ENCODE data around the gene MOB2.

Gene MOB2

DNA sequence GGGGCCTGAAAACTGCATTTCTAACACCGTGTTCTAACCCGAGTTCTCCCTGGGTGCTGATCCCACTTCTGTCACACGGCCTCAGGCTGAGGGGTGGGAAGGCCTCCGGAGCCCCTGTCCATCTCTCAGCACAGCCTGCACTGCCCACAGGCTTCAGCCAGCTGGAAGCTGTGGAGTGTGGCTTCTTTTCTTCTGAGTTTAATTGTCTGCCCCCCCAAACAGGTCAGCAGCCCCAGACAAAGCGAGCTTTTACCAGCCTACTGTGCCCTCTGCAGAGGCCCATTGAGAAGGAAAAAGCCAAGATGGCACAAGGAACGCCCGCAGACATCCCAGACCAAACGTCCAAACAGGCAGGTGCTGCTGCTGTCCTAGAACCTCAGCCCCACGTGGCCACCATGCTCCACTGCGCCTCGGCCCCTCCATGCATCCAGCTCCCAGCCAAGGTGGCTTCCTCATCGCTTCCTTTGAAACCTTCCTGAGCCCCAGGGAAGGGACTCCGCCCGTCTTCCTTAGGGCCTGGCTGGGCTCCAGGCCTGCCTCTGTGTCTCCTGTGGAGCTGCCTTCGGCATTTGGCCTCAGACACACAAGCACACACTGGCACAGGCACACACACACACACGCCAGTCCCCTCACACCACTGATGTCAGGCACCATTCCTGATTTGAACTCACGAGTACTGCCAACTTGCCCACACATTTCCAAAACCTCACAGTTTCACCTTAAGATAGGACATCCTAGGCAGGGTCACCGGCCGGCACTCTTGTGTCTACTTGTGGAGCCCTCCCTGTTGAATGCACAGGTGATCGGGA, 1.7 kb downstream of the MOB2 start:
- no peak for DNase-seq

- no peak for DNase-seq
Measured at GRCh38 chr11:1484061-1484671, 2.4 kb downstream of the MOB2 start.

- DNase-seq, result no peak
Measured at GRCh38 chr11:1483445-1483961, 3.1 kb downstream of the MOB2 start.

GRCh38 chr11:1482581-1483444, 3.8 kb downstream of the MOB2 start:
- DNase-seq, result no peak

GRCh38 chr11:1481861-1482441, 4.6 kb downstream of the MOB2 start:
- no peak for DNase-seq

GRCh38 chr11:1481483-1481825, 5.1 kb downstream of the MOB2 start:
- no peak for DNase-seq

DNA sequence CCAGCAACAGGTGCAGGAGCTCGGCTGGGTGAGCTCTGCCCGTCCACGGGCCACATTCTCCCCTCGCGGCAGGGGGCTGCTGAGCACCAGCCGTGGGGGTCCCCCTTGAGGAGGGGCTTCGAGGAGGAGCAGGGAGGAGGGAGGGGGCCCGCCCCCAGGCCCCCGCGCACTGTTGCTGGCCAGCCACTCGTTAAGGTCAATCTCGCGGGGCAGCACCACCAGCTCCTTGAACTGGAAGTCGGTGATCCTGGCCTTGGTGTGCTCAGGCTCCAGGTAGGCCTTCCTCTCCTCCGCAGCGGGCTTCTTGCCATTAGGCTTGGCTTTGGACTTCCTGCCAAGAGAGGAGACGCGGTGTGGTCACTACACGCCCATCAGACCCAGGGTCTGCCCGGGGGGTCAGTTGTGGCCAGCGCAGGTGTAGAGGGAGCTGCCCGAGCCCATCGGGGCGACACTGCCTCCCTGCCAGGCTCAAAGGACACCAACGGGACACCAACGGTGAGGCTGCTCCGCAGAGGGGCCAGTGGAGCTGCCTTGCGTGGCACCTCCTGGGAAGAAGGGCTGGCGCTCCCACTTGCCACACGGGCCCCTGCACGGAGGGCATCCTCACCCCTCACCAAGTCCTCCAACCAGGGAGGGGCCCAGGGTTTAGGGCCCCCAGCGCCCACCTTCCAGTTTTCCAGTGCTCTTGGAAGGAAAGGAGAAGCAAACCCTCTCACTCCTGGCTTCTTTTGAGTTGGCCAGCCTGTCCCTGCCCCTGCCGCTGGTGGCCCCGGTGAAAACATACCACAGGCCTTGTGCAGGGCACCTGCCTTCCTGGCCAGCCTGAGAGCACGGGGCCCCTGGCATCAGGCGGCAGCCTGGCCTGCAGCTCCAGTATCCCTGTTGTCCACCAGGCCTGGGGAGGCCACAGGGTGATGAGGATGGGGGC, 5.8 kb downstream of the MOB2 start:
- DNase-seq, result no peak

- no peak for DNase-seq
Measured at GRCh38 chr11:1480191-1480554, 6.4 kb downstream of the MOB2 start.

GRCh38 chr11:1479678-1480118, 6.9 kb downstream of the MOB2 start:
- DNase-seq, result no peak

- no peak for DNase-seq
Measured at GRCh38 chr11:1479006-1479677, 7.4 kb downstream of the MOB2 start.

DNA sequence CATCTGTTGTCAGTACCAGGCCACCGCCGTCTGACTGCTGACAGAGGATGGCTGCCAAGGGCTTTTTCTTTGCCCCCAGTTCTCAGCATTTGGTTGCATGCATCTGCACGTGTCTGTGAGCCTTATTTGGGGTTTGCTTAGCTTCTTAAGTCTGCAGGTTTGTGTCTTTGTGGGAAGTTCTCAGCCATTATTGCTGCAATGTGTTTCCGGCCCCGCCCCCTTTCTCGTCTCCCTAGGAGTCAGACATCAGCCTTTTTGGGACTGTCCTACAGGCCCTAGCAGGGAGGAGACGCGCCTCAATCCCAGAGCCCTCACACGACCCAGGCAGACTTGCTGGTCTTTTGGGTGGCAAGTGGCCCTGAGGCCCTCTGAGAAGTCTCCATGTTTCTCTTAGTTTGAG, 8.0 kb downstream of the MOB2 start:
- no peak for DNase-seq

DNA sequence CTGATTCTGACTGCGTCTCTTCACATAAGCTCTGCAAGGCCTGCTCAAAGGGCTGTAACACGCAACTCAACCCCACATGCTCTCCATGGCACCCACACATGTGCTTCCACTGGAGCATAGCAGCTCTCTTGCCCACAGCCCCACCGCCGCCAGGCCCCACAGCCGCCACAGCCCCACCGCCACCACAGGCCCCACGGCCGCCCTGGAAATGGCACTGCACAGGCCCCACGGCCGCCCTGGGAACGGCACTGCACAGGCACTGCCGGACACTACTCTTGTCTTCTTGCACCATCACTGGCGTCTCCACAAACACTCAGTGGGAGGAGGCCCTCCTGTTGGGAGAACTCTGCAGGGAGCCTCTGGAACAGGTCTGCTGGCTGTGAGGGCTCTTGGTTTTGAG, 8.6 kb downstream of the MOB2 start:
- no peak for DNase-seq

DNA sequence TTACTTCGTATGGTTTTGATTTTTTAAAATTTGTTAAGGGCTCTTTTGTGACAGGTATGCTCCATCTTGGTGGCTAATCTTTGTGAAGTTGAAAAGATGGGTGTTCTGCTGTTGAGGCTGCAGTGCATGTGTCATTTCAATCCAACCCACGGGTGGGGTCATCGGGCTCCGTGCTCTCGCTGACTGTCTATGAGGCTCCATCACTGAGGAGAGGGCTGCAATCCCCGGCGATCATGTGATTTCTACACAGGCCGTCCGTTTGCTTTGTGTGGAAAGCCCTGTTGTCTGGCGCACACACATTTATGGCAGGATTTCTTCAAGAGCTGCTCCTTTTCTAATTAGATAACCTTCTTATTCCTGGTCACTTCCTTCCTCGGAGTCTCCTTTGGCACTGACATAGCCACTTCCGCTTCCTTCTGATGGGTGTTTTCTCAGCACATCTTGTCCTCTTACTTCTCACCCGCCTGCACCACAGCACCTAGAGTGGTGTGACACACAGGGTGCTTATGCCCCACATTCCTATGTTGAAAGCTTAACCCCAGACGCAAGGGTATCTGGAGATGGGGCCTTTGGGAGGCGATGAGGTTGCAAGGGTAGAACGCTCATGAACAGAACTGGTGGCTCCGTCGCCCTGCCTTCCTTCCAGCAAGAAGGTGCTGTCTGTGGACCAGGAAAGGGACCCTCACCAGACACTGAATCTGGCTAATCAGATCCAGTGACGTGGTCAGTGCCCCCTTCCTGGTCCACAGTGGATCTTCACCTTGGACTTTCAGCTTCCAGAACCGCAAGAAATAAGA, 9.4 kb downstream of the MOB2 start:
- DNase-seq, result no peak

GRCh38 chr11:1475841-1476240, 10.7 kb downstream of the MOB2 start:
- no peak for DNase-seq

DNA sequence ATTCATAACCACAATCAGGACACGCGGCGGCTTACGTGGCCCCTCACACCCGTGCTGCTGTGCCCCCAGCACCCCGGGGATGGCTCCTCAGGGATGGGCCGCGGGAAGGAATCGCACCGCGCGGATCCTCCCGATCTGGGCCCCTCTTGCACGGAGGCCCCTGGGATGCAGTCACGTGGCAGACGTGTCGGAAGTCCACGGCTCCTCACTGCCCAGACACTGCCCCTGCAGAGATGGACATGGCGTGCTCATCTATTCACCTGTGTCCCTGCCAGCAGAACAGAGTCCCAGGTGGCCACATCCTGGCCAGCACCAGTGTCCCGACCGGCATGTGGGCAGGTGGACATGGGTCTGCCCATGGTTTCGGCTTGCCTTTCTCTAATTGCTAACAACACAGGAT, 12.8 kb downstream of the MOB2 start:
- no peak for DNase-seq

DNA sequence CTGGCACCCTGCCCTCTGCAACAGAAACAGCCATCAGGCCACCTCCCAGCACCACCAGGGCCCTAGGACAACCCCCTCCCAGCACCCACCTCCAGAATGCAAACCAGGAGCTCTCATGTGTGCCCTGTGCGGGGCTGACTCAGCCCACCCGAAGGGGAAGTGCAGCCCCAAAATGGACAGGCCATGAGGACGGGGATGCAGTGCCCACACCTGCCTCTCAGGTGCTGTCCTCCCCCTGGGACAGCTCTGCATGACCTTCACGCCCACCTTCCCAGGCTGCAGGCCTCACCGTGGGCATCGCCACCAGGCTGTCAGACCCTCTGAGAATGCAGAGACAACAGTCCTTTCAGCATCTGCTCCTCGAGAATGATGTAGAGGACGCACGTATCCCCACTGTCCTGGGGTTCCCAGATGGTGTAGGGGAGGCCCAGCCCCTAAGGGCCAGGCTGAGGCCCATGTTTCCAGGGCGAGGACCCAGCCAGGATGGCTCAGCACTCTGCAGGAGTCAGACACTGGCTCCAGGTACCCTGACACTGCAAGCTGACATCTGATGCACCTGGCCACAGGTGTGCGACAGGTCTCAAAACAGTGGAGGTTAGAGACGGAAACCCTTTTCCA, 13.5 kb downstream of the MOB2 start:
- DNase-seq, result no peak

DNA sequence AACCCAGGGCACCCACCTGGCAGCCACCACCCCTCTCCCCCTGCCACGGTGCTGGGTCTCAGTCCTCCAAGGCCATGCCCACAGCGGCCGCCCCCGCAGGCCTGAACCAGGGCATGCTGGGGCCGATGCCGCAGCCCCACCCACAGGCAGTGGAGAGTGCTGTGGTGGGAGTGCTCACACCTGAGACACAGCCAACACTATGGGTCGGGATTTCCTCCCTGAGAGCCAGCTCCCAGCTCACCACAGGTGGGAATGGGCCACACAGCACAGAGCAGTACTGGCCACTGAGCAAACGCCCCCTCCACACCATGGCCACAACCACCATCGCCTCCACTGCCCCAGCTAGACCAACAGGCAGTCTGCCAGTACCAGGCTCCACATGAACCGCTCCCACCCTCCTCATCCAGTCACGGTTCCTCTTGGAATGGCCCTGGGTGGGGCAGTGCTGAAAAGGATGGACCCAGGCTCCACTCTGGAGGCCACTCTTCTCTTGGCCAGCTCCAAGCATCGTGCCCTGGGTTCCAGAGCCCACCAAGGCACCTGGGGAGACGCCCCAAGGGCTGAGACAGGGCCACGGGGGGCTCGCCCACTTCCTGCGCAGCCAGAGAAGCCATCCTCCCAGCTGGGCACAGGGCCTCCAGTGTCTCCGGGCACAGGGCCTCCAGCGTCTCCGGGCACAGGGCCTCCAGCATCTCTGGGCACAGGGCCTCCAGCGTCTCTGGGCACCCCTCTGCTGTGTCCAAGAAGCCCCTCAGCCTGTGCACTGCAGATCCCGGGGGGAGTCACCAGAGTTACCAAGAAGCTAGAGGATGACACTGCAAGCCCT, 14.2 kb downstream of the MOB2 start:
- no peak for DNase-seq

DNA sequence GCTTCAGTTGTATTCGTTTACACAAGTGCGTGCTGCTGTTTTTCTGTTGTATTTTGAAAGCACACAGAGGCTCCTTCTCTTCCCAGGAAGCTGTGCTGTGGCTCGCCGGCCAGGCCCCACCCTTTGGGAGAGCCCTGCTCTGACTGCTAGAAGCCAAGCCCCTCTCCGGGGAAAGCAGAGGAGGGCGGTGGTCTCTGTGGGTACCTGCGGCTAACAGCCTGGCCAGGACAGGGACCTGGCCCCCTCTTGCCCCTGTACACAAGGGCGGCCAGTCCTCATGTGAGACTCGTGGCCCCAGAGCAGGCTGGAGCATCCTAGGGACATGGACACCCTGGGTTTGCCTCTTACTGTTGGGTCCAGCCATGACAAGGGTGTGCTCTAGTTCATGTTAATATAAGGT, 14.8 kb downstream of the MOB2 start:
- no peak for DNase-seq
